KMS-11 (cell line): ENCODE measurements around the gene DSCAM.

Experiments used
- H2AFZ ChIP-seq: fragments of 200-600 bp; sonication (generic); 2 replicates; pipeline ENCODE4 v1.6.1; 2016; ENCODE audit warnings: antibody characterized with exemption, mixed run types, low read depth
- H3K27ac ChIP-seq: fragments of 200-600 bp; sonication (generic); 2 replicates; pipeline ENCODE4 v1.6.1; 2016; ENCODE audit warnings: mild to moderate bottlenecking, mixed run types
- H3K27me3 ChIP-seq: fragments of 200-600 bp; sonication (generic); 2 replicates; pipeline ENCODE4 v1.6.1; 2017; ENCODE audit warnings: mild to moderate bottlenecking, low read depth, mixed run types, moderate library complexity; ENCODE audit not compliant: insufficient read depth
- H3K36me3 ChIP-seq: fragments of 200-600 bp; sonication (generic); 2 replicates; pipeline ENCODE4 v1.6.1; 2017; ENCODE audit warnings: mild to moderate bottlenecking, mixed run types; ENCODE audit not compliant: insufficient read depth
- H3K4me1 ChIP-seq: fragments of 200-600 bp; sonication (generic); 2 replicates; pipeline ENCODE4 v1.6.1; 2016; ENCODE audit warnings: mild to moderate bottlenecking, low read depth, mixed run types; ENCODE audit not compliant: poor library complexity, severe bottlenecking
- H3K4me2 ChIP-seq: fragments of 200-600 bp; sonication (generic); 2 replicates; pipeline ENCODE4 v1.7.0; 2016; ENCODE audit warnings: mild to moderate bottlenecking, mixed run types
- H3K4me3 ChIP-seq: fragments of 200-600 bp; sonication (generic); IDR thresholded peaks from 2 replicates; pipeline ENCODE4 v1.6.1; 2017; ENCODE audit warnings: low read depth, low read length, mixed read lengths; ENCODE audit not compliant: insufficient read depth
- H3K79me2 ChIP-seq: fragments of 200-600 bp; sonication (generic); 2 replicates; pipeline ENCODE4 v1.6.1; 2016; ENCODE audit warnings: low read depth, mixed run types; ENCODE audit not compliant: insufficient read depth
- H3K9ac ChIP-seq: fragments of 200-600 bp; sonication (generic); 2 replicates; pipeline ENCODE4 v1.6.1; 2016; ENCODE audit warnings: mild to moderate bottlenecking, mixed run types
- H4K20me1 ChIP-seq: fragments of 200-600 bp; sonication (generic); 2 replicates; pipeline ENCODE4 v1.6.1; 2016; ENCODE audit warnings: mild to moderate bottlenecking, mixed run types; ENCODE audit not compliant: insufficient read depth
- CTCF ChIP-seq: fragments of 200-600 bp; sonication (generic); conservative IDR thresholded peaks from 2 replicates; pipeline ENCODE4 v1.6.1; 2017; ENCODE audit warnings: low read depth, mild to moderate bottlenecking, antibody characterized with exemption, low read length, moderate library complexity, mixed read lengths

DSCAM gene

DNA sequence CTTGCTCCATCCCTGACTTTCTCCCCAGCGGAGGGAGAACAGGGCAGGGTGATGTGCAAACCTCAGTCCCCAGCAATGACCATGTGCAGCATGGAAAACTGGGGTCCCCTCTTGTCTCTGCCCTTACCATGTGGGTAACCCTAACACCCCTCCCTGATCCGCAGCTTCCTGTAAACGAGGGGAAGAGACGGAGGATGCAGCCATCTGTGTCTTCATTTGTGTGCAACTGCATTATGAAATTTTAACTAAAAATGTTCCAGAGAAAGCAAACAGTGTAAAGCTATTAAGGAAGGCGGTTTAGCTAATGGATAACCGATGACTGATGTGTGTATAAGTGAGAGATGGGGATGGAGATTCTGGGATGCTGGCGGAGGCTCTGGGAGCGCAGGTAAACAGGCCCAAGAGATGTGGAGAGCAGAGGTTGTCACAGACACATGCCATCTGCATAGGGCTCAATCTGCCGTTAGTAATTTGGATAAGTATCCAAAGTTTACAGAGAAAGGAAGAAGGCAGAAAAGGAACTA is 206.6 kb downstream of the DSCAM start:
- Histone ChIP-seq H3K27ac (no peak overlapping the region), H3K79me2 (no peaks in the 10 kb centered on the region)

GRCh38 chr21:40639616-40640194 is 207.3 kb downstream of the DSCAM start:
- no peak for TF ChIP-seq CTCF
- Histone ChIP-seq H3K4me3 (no peak overlapping the region), H3K79me2 (no peaks in the 10 kb centered on the region), H2AFZ (no peak overlapping the region), H3K27me3 (no peaks in the 10 kb centered on the region), H3K4me1 (no peaks in the 10 kb centered on the region), H3K9ac (no peak overlapping the region), H3K36me3 (no peaks in the 10 kb centered on the region), H4K20me1 (no peaks in the 10 kb centered on the region), H3K27ac (no peak overlapping the region), H3K4me2 (no peak overlapping the region)

More for the DNA sequence above, 206.6 kb downstream of the DSCAM start:
- Histone ChIP-seq H3K4me2 (no peak overlapping the region), H3K9ac (no peak overlapping the region), H3K4me3 (no peak overlapping the region), H2AFZ (no peak overlapping the region), H3K27me3 (no peaks in the 10 kb centered on the region), H3K4me1 (no peaks in the 10 kb centered on the region), H3K36me3 (no peaks in the 10 kb centered on the region), H4K20me1 (no peaks in the 10 kb centered on the region)
- no peak for TF ChIP-seq CTCF

GRCh38 chr21:40638466-40639251 is 208.3 kb downstream of the DSCAM start:
- TF ChIP-seq CTCF, result no peak
- H3K27me3 ChIP-seq, result no peaks in the 10 kb centered on the region
- H3K9ac ChIP-seq, result no peak overlapping the region
- no peaks in the 10 kb centered on the region for H3K36me3 ChIP-seq
- H4K20me1 ChIP-seq, result no peaks in the 10 kb centered on the region
- H3K27ac ChIP-seq, result no peak overlapping the region
- no peak overlapping the region for H3K4me2 ChIP-seq
- H3K4me1 ChIP-seq, result no peaks in the 10 kb centered on the region
- no peak overlapping the region for H3K4me3 ChIP-seq
- H3K79me2 ChIP-seq, result no peaks in the 10 kb centered on the region
- no peak overlapping the region for H2AFZ ChIP-seq

GRCh38 chr21:40636026-40636425 is 210.9 kb downstream of the DSCAM start:
- Histone ChIP-seq H3K4me3 (no peak overlapping the region), H3K4me2 (no peak overlapping the region), H4K20me1 (no peaks in the 10 kb centered on the region)

More at GRCh38 chr21:40636026-40636425, 210.9 kb downstream of the DSCAM start:
- H3K4me1 ChIP-seq, result no peaks in the 10 kb centered on the region
- no peak overlapping the region for H3K9ac ChIP-seq
- no peaks in the 10 kb centered on the region for H3K79me2 ChIP-seq
- no peak for TF ChIP-seq CTCF
- no peaks in the 10 kb centered on the region for H3K27me3 ChIP-seq
- no peaks in the 10 kb centered on the region for H3K36me3 ChIP-seq
- no peak overlapping the region for H2AFZ ChIP-seq
- no peak overlapping the region for H3K27ac ChIP-seq
